Colonic mucosa (tissue), 4 donors: Measurements from ENCODE around the gene RRP9. TPM values are rescaled to one million over a fixed set of nuclear protein-coding genes. Genes with fewer than 3 reads are reported as not detected.
"Not testable (repeated sequence)": the region's sequence is repeated elsewhere in the genome, so short reads cannot be mapped to it uniquely, and the experiment has no call there.

Experiments
- DNase-seq: peaks from one replicate; pipeline ENCODE4 v3.0.0-alpha.2; 2020
- H3K27ac ChIP-seq: fragments of 200-600 bp; one replicate; pipeline ENCODE4 v1.8.0; 2021
- H3K27me3 ChIP-seq: fragments of 200-600 bp; one replicate; pipeline ENCODE4 v1.8.0; 2021
- H3K36me3 ChIP-seq: fragments of 200-600 bp; one replicate; pipeline ENCODE4 v1.8.0; 2021
- H3K4me1 ChIP-seq: fragments of 200-600 bp; one replicate; pipeline ENCODE4 v1.8.0; 2021; ENCODE audit warnings: mild to moderate bottlenecking
- H3K4me3 ChIP-seq: fragments of 200-600 bp; one replicate; pipeline ENCODE4 v1.8.0; 2021
- H3K9ac ChIP-seq, 2 donors: one replicate each; pipeline ENCODE4 v1.7.0; 2013; ENCODE audit warnings: control low read depth in 2 of 2, low read depth in 2 of 2, low read length in 2 of 2
- H3K9me3 ChIP-seq: fragments of 200-600 bp; one replicate; pipeline ENCODE4 v1.8.0; 2021
- intact Hi-C: fragments of 100-400 bp; cut with DNase I; formaldehyde crosslinking; loops from one replicate; pipeline ENCODE4 v1.14.1; 2022
- total RNA-seq, 2 donors: library from RNA; stranded (reverse); fragmentation: NEBNext Ultra II Directional in 1 of 2; extraction: Animal tissue kit (Norgen Biotek cat#: 25700) in 1 of 2; gene quantifications; one replicate each; pipeline ENCODE4 v1.2.1, GENCODE V29; 2021
- TF ChIP-seq, protein P1 (sequence below): fragments of 200-600 bp; IDR thresholded peaks from one replicate; pipeline ENCODE4 v1.8.0; 2022; ENCODE audit warnings: antibody characterized with exemption, mild to moderate bottlenecking
- donor health status: healthy.
- donor health status: DM: no; HTN: no; CAD: no.
- donor health status: DM: no; HTN: no; CAD: no.

RRP9 gene
- total RNA-seq, 2 donors from 2014 or later, result 9.6 to 24.7 TPM

DNA sequence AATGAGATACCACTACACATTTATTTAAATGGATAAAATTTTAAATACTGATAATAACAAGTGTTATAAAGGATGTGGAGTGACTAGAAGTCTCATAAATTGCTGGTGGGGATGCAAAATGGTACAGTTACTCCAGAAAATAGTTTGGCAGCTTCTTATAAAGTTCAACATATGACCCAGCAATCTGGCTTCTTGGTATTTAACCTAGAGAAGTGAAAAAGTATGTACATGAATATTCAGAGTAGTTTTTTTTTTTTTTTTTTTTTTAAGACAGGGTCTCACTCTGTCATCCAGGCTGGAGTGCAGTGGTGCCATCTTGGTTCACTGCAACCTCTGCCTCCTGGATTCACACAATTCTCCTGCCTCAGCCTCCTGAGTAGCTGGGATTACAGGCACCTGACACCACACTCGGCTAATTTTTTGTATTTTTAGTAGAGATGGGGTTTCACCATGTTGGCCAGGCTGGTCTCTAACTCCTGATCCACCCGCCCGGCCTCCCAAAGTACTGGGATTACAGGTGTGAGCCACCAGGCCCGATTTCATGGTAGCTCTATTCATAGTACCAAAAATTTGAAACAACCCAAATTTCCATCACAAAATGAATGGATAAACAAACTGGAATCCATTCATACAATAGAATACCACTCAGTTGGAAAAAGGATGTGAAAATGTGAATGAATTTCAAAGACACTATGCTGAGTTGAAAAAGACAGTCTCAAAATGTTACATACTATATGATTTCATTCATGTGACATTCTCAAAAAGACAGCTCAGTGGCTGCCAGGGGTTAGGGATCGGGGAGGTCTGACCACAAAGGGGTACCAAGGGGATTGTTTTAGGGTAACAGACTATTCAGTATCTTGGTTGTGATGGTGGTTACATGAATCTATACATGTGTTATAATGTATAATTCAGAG is 14.4 kb downstream of the RRP9 start:
- TF ChIP-seq, protein P1, sequence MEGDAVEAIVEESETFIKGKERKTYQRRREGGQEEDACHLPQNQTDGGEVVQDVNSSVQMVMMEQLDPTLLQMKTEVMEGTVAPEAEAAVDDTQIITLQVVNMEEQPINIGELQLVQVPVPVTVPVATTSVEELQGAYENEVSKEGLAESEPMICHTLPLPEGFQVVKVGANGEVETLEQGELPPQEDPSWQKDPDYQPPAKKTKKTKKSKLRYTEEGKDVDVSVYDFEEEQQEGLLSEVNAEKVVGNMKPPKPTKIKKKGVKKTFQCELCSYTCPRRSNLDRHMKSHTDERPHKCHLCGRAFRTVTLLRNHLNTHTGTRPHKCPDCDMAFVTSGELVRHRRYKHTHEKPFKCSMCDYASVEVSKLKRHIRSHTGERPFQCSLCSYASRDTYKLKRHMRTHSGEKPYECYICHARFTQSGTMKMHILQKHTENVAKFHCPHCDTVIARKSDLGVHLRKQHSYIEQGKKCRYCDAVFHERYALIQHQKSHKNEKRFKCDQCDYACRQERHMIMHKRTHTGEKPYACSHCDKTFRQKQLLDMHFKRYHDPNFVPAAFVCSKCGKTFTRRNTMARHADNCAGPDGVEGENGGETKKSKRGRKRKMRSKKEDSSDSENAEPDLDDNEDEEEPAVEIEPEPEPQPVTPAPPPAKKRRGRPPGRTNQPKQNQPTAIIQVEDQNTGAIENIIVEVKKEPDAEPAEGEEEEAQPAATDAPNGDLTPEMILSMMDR, result no peak
- no peaks in the 10 kb centered on the region for H3K36me3 ChIP-seq

DNA sequence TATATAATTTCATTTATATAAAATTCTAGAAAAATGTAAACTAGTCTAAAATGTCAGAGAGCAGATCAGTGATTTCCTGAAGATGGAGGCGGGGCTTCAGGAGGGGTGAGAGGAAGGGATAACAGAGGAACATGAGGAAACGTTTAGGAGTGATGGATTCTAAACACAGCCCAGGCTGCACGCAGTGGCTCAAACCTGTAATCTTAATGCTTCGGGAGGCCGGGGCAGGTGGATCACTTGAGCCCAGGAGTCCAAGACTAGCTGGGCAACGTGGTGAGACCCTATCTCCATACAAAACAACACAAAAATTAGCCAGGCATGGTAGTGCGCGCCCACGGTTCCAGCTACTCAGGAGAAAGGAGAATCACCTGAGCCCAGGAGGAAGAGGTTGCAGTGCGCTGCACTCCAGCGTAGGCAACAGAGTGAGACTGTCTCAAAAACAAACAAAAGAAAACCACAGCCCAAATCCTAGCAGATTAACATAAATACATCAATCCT is 20.6 kb downstream of the RRP9 start:
- DNase-seq, result no peak
- intact Hi-C loops, result no loop called here
- Histone ChIP-seq H3K9me3 (no peaks in the 10 kb centered on the region), H3K36me3 (no peaks in the 10 kb centered on the region), H3K4me1 (no peaks in the 10 kb centered on the region), H3K4me3 (no peak overlapping the region), H3K27ac (no peak overlapping the region), H3K27me3 (no peaks in the 10 kb centered on the region), H3K9ac (no peak overlapping the region)
- TF ChIP-seq, protein P1, result no peak

More for the DNA sequence above, 14.4 kb downstream of the RRP9 start:
- H3K27me3 ChIP-seq, result no peaks in the 10 kb centered on the region
- intact Hi-C loops, result no loop called here
- H3K9ac ChIP-seq, result no peak overlapping the region
- H3K27ac ChIP-seq, result no peak overlapping the region
- H3K4me1 ChIP-seq, result no peaks in the 10 kb centered on the region
- H3K4me3 ChIP-seq, result no peak overlapping the region
- no peak for DNase-seq
- H3K9me3 ChIP-seq, result no peaks in the 10 kb centered on the region

DNA sequence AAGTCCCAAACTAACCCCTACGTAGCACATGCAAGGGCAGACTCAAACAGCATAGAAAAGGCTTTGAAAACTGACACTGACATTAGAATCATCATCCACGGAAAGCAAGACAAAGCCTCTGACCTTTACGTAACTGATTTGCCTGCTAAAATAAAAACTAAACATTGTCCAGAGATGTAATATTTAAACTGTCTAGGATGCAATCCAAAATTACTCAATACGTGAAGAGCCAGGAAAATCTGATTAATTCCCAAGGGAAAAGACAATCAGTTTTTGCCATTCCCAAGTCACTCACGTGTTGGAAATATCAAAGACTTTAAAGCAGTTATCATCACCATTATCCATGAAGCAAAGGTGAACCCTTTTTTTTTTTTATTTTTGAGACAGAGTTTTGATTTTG is 25.3 kb downstream of the RRP9 start:
- H3K27me3 ChIP-seq, result no peaks in the 10 kb centered on the region
- no peak overlapping the region for H3K27ac ChIP-seq
- no peak overlapping the region for H3K4me3 ChIP-seq
- H3K36me3 ChIP-seq, result no peaks in the 10 kb centered on the region
- TF ChIP-seq, protein P1, result no peak
- intact Hi-C loops, result no loop called here
- no peak overlapping the region for H3K9ac ChIP-seq
- no peak for DNase-seq
- H3K9me3 ChIP-seq, result no peaks in the 10 kb centered on the region
- H3K4me1 ChIP-seq, result no peaks in the 10 kb centered on the region

DNA sequence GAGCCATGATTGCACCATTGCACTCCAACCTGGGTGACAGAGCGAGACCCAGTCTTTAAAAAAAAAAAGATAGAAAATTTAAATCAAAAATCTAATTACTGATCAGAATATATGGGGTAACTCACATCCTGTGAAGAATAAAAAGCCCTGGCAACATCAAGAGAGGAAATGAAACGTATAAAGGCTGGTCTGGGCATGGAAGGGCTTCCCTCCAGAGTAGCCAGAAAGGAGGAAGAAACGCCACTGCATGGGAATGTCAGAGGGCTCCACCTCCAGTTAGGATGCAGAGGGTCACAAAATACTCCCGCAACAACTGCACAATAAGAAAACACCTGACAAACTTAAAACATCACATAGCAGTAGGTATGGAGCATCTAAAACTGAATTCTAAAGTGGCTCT is 33.7 kb downstream of the RRP9 start:
- H3K36me3 ChIP-seq, result no peaks in the 10 kb centered on the region
- H3K27me3 ChIP-seq, result no peaks in the 10 kb centered on the region
- no peak for DNase-seq
- no peaks in the 10 kb centered on the region for H3K4me1 ChIP-seq
- no peak overlapping the region for H3K27ac ChIP-seq
- no peaks in the 10 kb centered on the region for H3K9me3 ChIP-seq
- H3K4me3 ChIP-seq, result no peak overlapping the region
- TF ChIP-seq, protein P1, result no peak
- intact Hi-C loops, result no loop called here
- H3K9ac ChIP-seq, result no peak overlapping the region

DNA sequence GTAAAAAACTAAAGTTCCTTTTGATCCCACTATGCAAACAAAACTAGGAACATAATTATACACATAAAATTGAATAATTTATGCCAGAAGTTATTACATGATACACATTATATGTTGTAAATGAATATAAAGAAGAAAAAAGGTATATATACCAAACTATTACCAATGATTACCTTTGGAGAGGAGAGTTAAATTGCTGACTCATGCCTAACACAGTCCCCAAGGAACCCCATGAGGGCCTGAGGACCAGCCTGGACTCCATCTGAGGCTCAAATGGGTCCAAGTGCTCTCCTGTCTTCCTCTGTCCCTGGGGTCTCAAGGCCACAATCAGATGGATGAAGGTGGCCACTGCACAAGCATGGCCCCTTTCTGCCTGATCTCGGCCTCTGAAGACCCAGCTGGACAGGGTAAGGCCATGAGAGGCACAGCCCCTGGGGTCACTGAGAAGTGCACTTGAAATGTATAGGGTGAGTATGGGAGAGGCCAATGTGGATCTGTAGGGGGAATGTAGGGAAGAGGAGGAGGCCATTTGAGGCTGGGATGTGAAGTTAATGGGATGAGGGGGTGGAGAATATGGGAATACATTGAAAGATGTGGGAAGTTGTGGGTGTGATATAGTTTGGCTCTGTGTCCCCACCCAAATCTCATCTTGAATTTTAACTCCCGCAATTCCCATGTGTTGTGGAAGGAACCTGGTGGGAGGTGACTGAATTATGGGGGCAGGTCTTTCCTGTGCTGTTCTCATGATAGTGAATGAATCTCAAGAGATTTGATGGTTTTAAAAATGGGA is 37.5 kb downstream of the RRP9 start:
- TF ChIP-seq, protein P1, result no peak
- Histone ChIP-seq H3K27ac (no peak overlapping the region), H3K9me3 (no peaks in the 10 kb centered on the region), H3K36me3 (no peaks in the 10 kb centered on the region), H3K4me3 (no peak overlapping the region), H3K9ac (no peak overlapping the region), H3K4me1 (no peaks in the 10 kb centered on the region), H3K27me3 (no peaks in the 10 kb centered on the region)
- no peak for DNase-seq
- intact Hi-C loops, result no loop called here

DNA sequence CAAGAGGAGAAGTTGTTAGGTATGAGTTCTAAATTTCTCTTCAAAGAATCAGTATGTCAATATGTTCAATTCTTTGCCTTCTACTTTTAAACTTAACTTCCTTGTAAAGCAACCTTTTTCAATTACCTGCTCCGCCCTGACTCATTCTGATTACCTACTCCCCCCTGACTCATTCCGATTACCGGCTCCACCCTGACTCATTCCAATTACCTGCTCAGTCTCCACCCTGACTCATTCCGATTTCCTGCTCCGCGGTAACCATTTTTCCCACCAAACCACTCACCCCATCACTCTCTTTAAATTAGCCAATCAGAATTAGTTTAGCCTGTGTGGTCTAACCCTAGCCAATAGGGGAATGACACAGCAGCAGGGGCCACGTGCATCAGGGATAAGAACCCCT is 39.3 kb downstream of the RRP9 start:
- H3K36me3 ChIP-seq, H3K27me3 ChIP-seq, H3K4me1 ChIP-seq, intact Hi-C loops, H3K9me3 ChIP-seq, H3K4me3 ChIP-seq, H3K9ac ChIP-seq: not testable (repeated sequence)
- H3K27ac ChIP-seq, result peak overlapping the region; percentile 55
- peak; percentile 66 for DNase-seq

DNA sequence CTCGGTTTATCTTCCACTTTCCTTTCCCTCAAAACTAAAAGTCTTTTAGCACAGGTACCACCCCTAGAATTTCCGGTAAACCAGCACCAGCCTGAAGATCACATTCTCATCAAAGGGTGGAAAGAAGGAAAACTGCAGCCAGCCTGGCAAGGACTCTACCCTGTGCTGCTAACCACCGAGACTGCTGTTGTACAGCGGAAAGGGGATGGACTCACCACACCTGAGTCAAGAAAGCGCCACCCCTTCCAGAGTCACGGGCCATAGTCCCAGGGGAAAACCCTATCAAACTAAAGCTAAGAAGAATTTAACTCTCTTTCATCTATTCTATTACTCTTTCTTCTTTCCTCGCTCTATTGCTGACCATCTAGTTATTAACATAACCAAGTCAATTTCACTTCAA is 41.7 kb downstream of the RRP9 start:
- H3K9me3 ChIP-seq, H3K9ac ChIP-seq, H3K4me1 ChIP-seq, H3K4me3 ChIP-seq, H3K27ac ChIP-seq, H3K27me3 ChIP-seq, H3K36me3 ChIP-seq, intact Hi-C loops: not testable (repeated sequence)
- peak; percentile 49 for DNase-seq
